ENCODE results near the gene ATG10. TPM values are rescaled to one million over a fixed set of nuclear protein-coding genes. Genes with fewer than 3 reads are reported as not detected.

The ATG10 gene
- total RNA-seq, 2 experiments from 2014 or later, result 7.2 to 8.0 TPM

DNA sequence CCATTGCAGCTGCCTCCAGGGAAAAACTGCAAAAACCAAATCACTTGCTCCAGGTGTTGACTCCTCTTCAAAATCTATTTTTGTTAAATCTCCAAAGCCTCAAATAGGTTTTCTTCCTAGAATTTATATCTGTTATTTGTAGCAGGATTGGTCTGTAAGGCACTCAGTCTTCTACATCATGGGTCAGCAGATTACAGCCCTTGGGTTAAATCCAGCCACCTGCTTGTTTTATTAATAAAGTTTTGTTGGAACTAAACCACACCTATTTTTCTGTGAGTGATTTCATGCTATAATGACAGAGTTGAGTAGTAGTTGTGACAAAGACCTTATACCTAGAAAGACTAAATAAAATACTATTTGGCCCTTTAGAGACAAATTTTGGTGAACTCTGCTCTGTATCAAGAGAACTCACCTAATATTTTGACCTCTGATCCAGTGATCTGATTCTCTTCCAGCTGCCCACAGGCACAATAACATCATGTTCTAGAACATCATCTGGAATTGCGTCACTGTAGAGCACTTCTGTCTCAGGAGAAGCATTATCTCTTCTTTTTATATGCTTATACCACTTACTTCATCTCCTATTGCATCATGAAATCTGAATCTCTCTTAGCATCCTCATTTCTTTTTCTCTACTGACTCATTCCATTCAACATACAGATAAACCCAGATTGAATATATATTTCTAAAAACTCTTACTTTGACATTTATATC, 176.2 kb downstream of the ATG10 start:
- Mint-ChIP-seq H3K27ac (no peak overlapping the region), H3K4me3 (no peak overlapping the region), H3K36me3 (ENCODE audit: low read depth) (peaks cover 2% of the 10 kb centered on the region), H3K27me3 (ENCODE audit: low read depth) (no peaks in the 10 kb centered on the region), H3K4me1 (ENCODE audit: low read depth) (no peaks in the 10 kb centered on the region), H3K9me3 (peaks cover 4% of the 10 kb centered on the region)
- CTCF ChIA-PET, result no interaction called here
- intact Hi-C loops (cut with micrococcal nuclease), result no loop called here
- DNase-seq, result no peak

DNA sequence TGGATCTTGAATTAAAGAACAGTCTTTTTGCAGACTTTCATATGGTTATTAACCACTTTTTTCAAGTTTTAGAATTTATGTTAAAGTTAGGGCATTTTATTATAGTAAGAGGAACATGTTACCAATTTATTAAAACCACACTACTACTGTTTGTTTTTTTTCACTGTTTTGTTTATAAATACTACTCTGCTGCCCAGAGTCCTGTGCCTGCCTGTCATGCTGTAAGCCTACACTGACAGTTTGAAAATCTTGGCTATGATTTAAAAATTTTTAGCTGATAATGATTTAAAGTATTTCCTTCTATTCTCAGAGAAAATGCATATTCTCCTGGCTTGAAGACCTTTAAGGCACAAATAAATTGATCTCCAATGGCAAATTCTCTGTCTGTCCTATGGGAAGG, 177.6 kb downstream of the ATG10 start:
- DNase-seq, result no peak
- CTCF ChIA-PET, result no interaction called here
- intact Hi-C loops (cut with micrococcal nuclease), result no loop called here
- H3K36me3 Mint-ChIP-seq (ENCODE audit: low read depth), result no peaks in the 10 kb centered on the region
- no peak overlapping the region for H3K4me3 Mint-ChIP-seq
- H3K27ac Mint-ChIP-seq, result no peak overlapping the region
- H3K27me3 Mint-ChIP-seq (ENCODE audit: low read depth), result no peaks in the 10 kb centered on the region
- no peaks in the 10 kb centered on the region for H3K9me3 Mint-ChIP-seq
- no peaks in the 10 kb centered on the region for H3K4me1 Mint-ChIP-seq (ENCODE audit: low read depth)

DNA sequence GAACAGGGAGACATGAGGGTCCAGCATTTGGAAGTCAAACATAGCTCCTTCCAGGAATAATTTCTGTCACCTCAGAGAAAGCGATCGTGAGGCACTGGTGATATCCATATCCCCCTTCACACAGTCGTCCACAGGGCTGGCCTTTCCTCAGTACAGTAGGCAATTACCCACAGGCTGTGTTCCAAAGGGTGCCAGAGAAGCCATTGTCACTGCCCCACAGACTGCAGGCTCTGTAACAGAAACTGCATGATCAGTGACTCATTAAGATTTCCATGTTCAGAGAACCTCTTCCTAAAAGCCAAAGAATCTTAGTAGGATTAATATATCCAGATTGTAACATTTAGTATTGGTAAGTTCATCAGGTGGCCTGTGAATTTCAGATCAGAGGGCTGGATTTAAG, 178.7 kb downstream of the ATG10 start:
- Mint-ChIP-seq H3K27me3 (ENCODE audit: low read depth) (no peaks in the 10 kb centered on the region), H3K27ac (no peak overlapping the region), H3K4me1 (ENCODE audit: low read depth) (no peaks in the 10 kb centered on the region), H3K36me3 (ENCODE audit: low read depth) (no peaks in the 10 kb centered on the region), H3K9me3 (no peaks in the 10 kb centered on the region), H3K4me3 (no peak overlapping the region)
- no peak for DNase-seq
- intact Hi-C loops (cut with micrococcal nuclease), result no loop called here
- CTCF ChIA-PET, result interaction anchor here (0.9 kb wide), 1 partner anchor 21 kb away, joined by 4 read pairs; no protein-coding TSS in a partner anchor

- Mint-ChIP-seq H3K4me1 (ENCODE audit: low read depth) (no peaks in the 10 kb centered on the region), H3K4me3 (no peak overlapping the region), H3K9me3 (no peaks in the 10 kb centered on the region), H3K27ac (no peak overlapping the region), H3K36me3 (ENCODE audit: low read depth) (no peaks in the 10 kb centered on the region), H3K27me3 (ENCODE audit: low read depth) (no peaks in the 10 kb centered on the region)
- CTCF ChIA-PET, result interaction anchor here (0.9 kb wide), 1 partner anchor 21 kb away, joined by 4 read pairs; no protein-coding TSS in a partner anchor
- intact Hi-C loops (cut with micrococcal nuclease), result no loop called here
- no peak for DNase-seq
These were observed 179.4 kb downstream of the ATG10 start for GRCh38 chr5:82151204-82151603.

DNA sequence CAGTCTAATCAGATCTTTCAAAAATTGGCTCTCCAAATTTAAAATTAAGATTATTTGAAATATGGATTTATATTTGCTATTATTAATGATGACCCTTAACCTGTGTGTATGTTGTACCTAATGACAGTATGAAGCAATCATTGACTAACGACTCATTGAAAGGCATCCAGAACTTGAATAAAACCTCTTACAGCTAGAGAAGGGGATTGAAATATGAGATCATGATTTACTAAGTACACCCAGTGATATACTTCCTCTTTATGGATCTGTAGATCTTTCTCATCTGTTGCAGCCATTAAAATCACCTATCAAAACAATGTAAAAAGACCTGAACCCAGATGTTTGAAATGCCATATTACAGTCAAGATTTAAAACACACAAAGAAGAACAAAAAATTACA, 179.8 kb downstream of the ATG10 start:
- H3K4me3 Mint-ChIP-seq, result no peak overlapping the region
- H3K27ac Mint-ChIP-seq, result no peak overlapping the region
- intact Hi-C loops (cut with micrococcal nuclease), result no loop called here
- H3K36me3 Mint-ChIP-seq (ENCODE audit: low read depth), result no peaks in the 10 kb centered on the region
- H3K9me3 Mint-ChIP-seq, result no peaks in the 10 kb centered on the region
- no peaks in the 10 kb centered on the region for H3K27me3 Mint-ChIP-seq (ENCODE audit: low read depth)
- CTCF ChIA-PET, result interaction anchor here (0.9 kb wide), 1 partner anchor 20 kb away, joined by 4 read pairs; no protein-coding TSS in a partner anchor
- no peaks in the 10 kb centered on the region for H3K4me1 Mint-ChIP-seq (ENCODE audit: low read depth)
- DNase-seq, result no peak

DNA sequence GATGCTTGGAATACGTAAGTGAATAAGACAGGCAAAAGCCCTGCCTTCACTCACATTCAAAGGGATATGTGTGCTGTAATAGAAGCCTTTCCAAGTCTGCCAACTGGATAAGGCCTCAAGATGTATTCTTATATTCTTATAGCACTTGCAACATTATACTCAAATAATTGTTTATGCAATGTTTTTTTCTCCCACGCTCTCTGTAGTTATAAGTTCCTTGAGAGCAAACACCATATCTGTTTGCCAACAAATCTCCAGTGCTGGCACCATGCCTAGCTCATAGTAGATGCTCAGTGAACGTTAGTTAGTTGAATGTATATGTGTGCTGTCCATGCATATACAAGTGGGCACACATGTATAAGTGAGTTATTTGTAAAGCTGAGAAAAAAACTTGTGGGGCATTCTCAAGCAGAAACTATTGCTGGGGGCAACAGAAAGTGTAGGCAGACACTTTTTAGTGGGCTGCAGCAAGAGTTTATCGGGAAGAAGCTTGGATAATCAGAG, 181.2 kb downstream of the ATG10 start:
- no peaks in the 10 kb centered on the region for H3K27me3 Mint-ChIP-seq (ENCODE audit: low read depth)
- CTCF ChIA-PET, result no interaction called here
- no peak overlapping the region for H3K27ac Mint-ChIP-seq
- no peak for DNase-seq
- H3K9me3 Mint-ChIP-seq, result no peaks in the 10 kb centered on the region
- H3K36me3 Mint-ChIP-seq (ENCODE audit: low read depth), result no peaks in the 10 kb centered on the region
- intact Hi-C loops (cut with micrococcal nuclease), result no loop called here
- no peaks in the 10 kb centered on the region for H3K4me1 Mint-ChIP-seq (ENCODE audit: low read depth)
- no peak overlapping the region for H3K4me3 Mint-ChIP-seq

GRCh38 chr5:82154776-82155175, 183.0 kb downstream of the ATG10 start:
- CTCF ChIA-PET, result no interaction called here
- H3K27ac Mint-ChIP-seq, result no peak overlapping the region
- no peak for DNase-seq
- H3K9me3 Mint-ChIP-seq, result no peaks in the 10 kb centered on the region
- H3K4me3 Mint-ChIP-seq, result no peak overlapping the region
- H3K4me1 Mint-ChIP-seq (ENCODE audit: low read depth), result no peaks in the 10 kb centered on the region
- no peaks in the 10 kb centered on the region for H3K27me3 Mint-ChIP-seq (ENCODE audit: low read depth)
- H3K36me3 Mint-ChIP-seq (ENCODE audit: low read depth), result no peaks in the 10 kb centered on the region
- intact Hi-C loops (cut with micrococcal nuclease), result no loop called here

- Mint-ChIP-seq H3K4me1 (ENCODE audit: low read depth) (no peaks in the 10 kb centered on the region), H3K4me3 (no peak overlapping the region), H3K36me3 (ENCODE audit: low read depth) (no peaks in the 10 kb centered on the region), H3K27me3 (ENCODE audit: low read depth) (no peaks in the 10 kb centered on the region), H3K27ac (no peak overlapping the region), H3K9me3 (no peaks in the 10 kb centered on the region)
- no peak for DNase-seq
- CTCF ChIA-PET, result no interaction called here
- intact Hi-C loops (cut with micrococcal nuclease), result no loop called here
These were observed 183.5 kb downstream of the ATG10 start for GRCh38 chr5:82155305-82155704.

DNA sequence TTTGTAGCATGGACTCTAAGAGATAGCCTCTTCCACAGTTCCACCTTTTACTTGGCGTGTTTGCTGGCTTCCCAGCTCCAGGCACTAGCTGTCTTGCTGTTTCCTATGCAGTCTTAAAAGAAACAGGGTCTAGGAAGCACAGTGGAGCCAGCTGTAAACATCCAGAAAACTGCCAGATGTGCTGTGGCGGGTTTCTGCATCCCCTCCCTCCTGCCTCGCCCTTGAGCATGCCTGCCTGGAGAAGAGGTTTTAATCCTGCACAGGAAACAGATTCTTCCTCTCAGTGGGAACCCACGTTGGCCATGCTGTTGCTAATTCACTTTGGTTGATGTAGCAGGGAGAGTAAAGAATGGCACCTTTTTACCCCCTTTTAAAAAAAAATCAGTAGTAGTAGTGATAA, 185.1 kb downstream of the ATG10 start:
- no peaks in the 10 kb centered on the region for H3K4me1 Mint-ChIP-seq (ENCODE audit: low read depth)
- DNase-seq, result no peak
- H3K36me3 Mint-ChIP-seq (ENCODE audit: low read depth), result no peaks in the 10 kb centered on the region
- no peaks in the 10 kb centered on the region for H3K9me3 Mint-ChIP-seq
- H3K4me3 Mint-ChIP-seq, result no peak overlapping the region
- intact Hi-C loops (cut with micrococcal nuclease), result no loop called here
- CTCF ChIA-PET, result no interaction called here
- no peak overlapping the region for H3K27ac Mint-ChIP-seq
- no peaks in the 10 kb centered on the region for H3K27me3 Mint-ChIP-seq (ENCODE audit: low read depth)

DNA sequence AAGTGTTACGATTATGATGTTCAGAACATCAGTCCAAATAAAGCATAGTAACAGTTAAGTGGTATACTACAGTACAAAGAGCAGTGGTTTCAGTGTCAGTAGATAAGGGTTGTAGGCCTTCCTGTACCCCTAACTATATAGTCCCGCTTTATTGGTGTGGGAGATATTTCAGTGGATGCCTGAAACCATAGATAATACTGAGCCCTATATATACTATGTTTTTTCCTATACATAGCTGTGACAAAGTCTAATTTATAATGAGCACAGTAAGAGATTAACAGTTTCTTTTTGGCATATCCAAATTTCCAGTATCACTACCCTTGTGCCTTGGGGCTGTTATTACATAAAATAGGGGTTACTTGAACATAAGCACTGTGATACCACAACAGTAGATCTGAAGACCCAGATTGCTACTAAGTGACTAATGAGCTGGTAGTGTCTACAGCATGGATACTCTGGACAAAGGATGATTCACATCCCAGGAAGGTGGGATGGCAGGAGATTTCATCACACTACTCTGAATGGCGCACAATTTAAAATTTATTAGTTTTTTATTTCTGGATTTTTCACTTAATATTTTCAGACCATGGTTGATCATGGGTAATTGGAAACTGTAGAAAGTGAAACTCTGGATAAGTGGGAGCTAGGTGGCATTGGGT, 187.1 kb downstream of the ATG10 start:
- DNase-seq, result no peak
- CTCF ChIA-PET, result interaction anchor here (0.5 kb wide), 1 partner anchor 151 kb away, joined by 4 read pairs; no protein-coding TSS in a partner anchor
- intact Hi-C loops (cut with micrococcal nuclease), result no loop called here
- Mint-ChIP-seq H3K27ac (no peak overlapping the region), H3K27me3 (ENCODE audit: low read depth) (no peaks in the 10 kb centered on the region), H3K4me3 (no peak overlapping the region), H3K36me3 (ENCODE audit: low read depth) (no peaks in the 10 kb centered on the region), H3K4me1 (ENCODE audit: low read depth) (peaks cover 7% of the 10 kb centered on the region), H3K9me3 (no peaks in the 10 kb centered on the region)

DNA sequence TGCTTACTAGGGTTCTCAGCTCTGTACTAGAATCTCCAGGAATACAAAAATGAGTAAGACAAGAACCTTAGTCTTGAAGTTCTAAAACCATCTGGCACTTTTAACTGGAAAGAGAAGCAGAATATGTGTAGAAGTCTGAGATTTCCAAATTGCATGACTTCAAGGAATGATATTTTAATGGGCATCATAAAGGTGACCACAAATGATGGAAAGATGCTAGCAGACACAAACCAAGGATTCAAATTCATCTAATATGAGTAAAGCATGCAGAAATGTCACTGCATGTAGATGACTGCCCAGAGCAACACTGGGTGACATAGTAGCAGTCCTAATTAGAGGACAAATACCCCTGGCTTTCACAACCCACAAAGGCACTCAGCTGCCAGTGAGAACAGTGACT, 189.1 kb downstream of the ATG10 start:
- no peak overlapping the region for H3K27ac Mint-ChIP-seq
- H3K4me3 Mint-ChIP-seq, result no peak overlapping the region
- CTCF ChIA-PET, result no interaction called here
- H3K4me1 Mint-ChIP-seq (ENCODE audit: low read depth), result peaks cover 15% of the 10 kb centered on the region
- no peaks in the 10 kb centered on the region for H3K36me3 Mint-ChIP-seq (ENCODE audit: low read depth)
- intact Hi-C loops (cut with micrococcal nuclease), result loop anchor here (5.0 kb wide), 1 partner anchor 859 kb away; the partner anchor contains the start of gene ZCCHC9
- no peak for DNase-seq
- H3K9me3 Mint-ChIP-seq, result no peaks in the 10 kb centered on the region
- no peaks in the 10 kb centered on the region for H3K27me3 Mint-ChIP-seq (ENCODE audit: low read depth)

GRCh38 chr5:82162573-82162972, 190.8 kb downstream of the ATG10 start:
- H3K9me3 Mint-ChIP-seq, result no peaks in the 10 kb centered on the region
- intact Hi-C loops (cut with micrococcal nuclease), result loop anchor here (2.0 to 5.0 kb wide), 2 partner anchors 58 to 860 kb away; partner anchors contain the start of gene ZCCHC9
- DNase-seq, result no peak
- H3K4me3 Mint-ChIP-seq, result no peak overlapping the region
- H3K36me3 Mint-ChIP-seq (ENCODE audit: low read depth), result no peaks in the 10 kb centered on the region
- no peaks in the 10 kb centered on the region for H3K27me3 Mint-ChIP-seq (ENCODE audit: low read depth)
- no peak overlapping the region for H3K27ac Mint-ChIP-seq
- CTCF ChIA-PET, result no interaction called here
- H3K4me1 Mint-ChIP-seq (ENCODE audit: low read depth), result peaks cover 15% of the 10 kb centered on the region

Measured in activated naive CD4-positive, alpha-beta T cell treated with anti-CD3 and anti-CD28 coated beads for 36 hours (primary cell).